Measurements from ENCODE around the gene SYNGR1.

DNA sequence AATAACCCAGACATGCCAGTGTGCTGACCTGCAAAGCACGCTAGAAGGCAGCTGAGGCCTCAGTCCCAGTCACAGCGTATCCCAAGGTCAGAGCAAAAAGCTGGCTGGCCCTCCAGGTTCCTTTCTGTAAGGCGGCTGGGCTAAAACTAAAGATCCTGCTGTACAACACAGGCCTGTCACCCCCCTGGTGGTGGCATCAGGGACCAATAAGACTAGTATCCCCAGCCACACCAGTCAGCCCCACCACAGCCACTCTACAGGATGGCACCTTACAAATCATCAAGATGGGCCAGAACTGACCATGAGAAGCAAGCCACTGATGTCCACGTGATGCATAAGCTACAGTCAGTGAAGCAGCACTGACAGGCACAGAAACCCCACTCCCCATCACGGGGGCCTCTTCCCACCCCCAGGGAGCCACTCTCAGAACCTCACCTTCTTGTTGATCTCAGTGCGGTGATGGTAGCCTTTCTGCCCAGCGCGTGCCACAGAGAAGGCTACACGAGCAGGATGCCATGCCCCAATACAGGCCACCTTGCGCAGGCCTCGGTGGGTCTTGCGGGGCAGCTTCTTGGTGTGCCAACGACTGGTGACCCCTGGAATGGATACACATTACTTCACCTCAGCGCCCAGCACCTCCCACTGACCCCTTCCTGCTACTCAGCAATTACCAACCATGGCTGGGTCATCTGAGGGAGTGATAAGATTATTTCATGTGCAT lies 35.4 kb upstream of the SYNGR1 start:
- no peak for TF ChIP-seq EP300 (IDR thresholded peaks at IDR 0.05)
- TF ChIP-seq, protein P1, sequence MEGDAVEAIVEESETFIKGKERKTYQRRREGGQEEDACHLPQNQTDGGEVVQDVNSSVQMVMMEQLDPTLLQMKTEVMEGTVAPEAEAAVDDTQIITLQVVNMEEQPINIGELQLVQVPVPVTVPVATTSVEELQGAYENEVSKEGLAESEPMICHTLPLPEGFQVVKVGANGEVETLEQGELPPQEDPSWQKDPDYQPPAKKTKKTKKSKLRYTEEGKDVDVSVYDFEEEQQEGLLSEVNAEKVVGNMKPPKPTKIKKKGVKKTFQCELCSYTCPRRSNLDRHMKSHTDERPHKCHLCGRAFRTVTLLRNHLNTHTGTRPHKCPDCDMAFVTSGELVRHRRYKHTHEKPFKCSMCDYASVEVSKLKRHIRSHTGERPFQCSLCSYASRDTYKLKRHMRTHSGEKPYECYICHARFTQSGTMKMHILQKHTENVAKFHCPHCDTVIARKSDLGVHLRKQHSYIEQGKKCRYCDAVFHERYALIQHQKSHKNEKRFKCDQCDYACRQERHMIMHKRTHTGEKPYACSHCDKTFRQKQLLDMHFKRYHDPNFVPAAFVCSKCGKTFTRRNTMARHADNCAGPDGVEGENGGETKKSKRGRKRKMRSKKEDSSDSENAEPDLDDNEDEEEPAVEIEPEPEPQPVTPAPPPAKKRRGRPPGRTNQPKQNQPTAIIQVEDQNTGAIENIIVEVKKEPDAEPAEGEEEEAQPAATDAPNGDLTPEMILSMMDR (IDR thresholded peaks at IDR 0.05): no peak

Measured in A549 (cell line).